K562 treated with DMSO at 1 percent for 48 hours (cell line): ENCODE measurements around the gene RAB9A. TPM values are rescaled to one million over a fixed set of nuclear protein-coding genes. Genes with fewer than 3 reads are reported as not detected.

Source experiments
- total RNA-seq: library from RNA; unstranded; fragments of 300-600 nt; gene quantifications from 2 replicates; pipeline ENCODE4 v1.2.3, GENCODE V29; 2022; ENCODE audit warnings: low replicate concordance; ENCODE audit errors: extremely low read depth

Gene RAB9A, protein sequence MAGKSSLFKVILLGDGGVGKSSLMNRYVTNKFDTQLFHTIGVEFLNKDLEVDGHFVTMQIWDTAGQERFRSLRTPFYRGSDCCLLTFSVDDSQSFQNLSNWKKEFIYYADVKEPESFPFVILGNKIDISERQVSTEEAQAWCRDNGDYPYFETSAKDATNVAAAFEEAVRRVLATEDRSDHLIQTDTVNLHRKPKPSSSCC
- not detected in 2 replicates for total RNA-seq

DNA sequence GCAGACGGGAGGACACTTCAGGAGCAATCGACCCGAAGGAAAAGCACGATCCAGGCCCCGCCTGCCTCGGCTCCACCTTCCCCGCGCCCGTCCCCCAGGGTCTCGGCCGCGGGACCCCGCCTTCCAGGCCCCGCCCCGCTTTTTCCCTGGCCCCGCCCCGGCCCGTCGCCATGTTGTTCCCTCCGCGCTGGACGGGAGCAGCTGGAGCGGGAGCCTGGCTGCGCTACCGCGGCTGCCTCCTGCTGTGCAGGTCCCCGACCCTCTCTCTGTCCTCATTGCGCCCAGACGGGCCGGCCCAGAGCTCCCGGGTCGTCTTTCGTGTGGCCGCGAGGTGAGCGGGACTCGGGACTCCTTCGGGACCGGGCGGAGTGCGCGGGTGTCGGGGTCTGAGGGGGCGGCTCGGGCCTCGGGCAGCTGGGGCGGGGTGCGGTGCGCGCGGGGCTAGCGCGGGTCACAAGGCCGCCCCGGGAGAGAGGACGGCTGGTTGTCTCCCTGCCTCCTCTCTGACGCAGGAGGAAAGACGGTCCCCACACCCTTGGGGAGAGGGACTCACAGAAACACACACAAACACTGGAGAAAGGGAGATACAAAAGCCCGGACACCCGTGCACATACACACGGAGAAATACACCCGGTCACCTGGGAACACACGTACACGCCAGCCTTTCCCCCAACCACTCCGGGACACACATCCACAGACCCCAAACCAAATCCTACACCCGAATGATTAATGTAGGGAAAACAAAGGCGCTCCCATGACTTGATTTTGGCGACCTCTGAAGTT lies at the start of gene RAB9A:
Gene RAB9A (plus strand): TSS at position 171 of the 783 bp plus-strand sequence. CDS start 19,619 bp downstream, outside the sequence.

DNA sequence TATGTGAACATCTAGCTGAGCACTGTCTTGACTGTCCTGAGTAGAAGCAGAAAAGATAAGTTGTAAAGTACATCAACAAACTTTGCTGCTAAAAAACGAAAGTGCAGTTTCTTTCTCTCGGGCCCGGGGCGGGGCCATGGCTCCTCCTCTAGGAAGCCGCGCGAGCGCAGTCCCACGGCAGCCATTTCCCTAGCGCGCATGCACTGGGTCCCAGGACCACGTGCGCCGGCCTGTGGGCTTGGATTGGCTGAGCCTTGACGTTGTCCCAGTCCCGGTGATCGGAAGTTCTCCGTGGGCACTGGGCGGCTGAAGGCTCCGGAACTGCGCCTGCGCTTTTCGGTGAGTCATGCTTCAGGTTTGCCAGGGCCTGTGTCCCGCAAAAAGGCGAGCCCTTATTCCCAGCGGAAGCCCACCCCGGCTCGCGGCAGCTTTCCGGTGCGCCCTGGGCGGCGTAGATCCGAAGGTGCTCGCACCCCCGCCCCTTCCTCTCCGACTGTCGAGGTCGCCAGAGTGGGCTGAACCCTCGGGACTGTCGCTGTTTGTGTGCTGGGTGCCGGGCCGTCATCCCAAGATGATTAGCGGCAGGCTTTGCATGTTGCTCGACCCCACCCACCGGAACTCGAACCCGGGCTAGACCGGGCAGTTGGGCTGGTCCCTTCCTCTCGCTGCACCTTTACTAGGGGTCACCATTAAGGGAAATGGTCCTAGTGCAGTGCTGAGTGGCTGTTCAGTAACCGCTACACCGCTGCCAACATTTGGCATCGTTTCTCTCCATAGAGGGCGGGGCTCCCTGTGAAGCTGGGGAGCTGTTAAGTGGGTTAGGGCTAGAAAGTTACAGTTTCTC lies 35.9 kb upstream of the RAB9A start, which contains the start of gene TCEANC:
Gene TCEANC (plus strand): TSS at position 292 of the 844 bp plus-strand sequence. CDS start 9,368 bp downstream, outside the sequence.

DNA sequence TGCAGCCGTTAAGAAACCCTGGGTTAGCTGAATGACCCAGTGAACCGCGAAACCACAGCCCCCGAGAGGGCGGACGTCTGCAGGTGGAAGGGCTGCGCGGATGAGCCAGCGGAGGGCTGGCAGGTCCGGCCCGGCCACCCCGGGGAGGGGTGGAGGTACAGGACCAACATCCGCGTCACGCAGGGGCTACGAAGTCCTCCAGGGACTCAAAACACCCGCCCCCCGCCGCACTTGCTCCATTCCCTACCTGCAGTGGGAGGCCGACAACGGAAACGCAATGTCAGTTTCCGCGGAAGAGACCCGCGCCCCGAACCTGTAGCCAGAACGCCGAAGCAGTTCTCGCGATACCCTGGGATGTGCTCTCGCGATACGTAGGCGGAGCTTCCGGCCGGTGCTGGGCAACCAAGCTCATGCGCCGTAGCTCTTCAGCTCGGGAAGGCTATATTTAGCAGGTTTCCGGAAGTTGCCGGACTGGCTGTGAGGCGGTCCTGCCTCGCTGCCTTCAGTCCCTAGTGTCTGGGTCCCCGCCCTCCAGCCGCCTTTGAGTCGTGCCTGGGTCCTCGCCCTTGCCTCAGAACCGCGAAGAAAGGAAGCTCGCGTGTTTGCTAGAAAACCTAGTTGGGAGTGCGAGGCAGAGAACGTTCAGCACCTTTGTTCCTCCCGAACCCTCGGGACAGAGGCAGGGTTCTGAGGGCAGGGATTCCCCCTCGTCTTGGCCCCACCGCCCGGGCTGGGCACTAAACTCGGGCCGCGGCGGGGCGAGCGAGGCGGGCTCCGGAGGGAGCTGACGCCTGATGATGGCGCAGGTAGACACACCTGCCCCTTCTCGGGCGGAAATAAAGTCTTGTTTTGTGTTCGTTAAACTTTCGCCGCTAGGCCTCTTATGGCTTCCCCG lies 45.6 kb downstream of the RAB9A start, which contains the start of the genes OFD1 and TRAPPC2:
Gene OFD1 (plus strand): TSS at position 471 of the 895 bp plus-strand sequence. CDS start 324 bp downstream, at position 795.
Gene TRAPPC2 (minus strand): TSS at position 343 of the 895 bp plus-strand sequence. CDS start 14,657 bp downstream, outside the sequence.

Other genes starting within 250 kb of the RAB9A start
- not detected in 2 replicates for gene EGFL6, start 119.5 kb upstream of the RAB9A start, total RNA-seq
- gene TCEANC, start 36.0 kb upstream of the RAB9A start, total RNA-seq = not detected in 2 replicates
- gene TRAPPC2, start 45.5 kb downstream of the RAB9A start, total RNA-seq = not detected in 2 replicates
- not detected in 2 replicates for gene OFD1, start 45.6 kb downstream of the RAB9A start, total RNA-seq
- not detected in 2 replicates for gene GPM6B, start 128.0 kb downstream of the RAB9A start, total RNA-seq